H9 (cell line): Measurements from ENCODE around the gene LYPD6. TPM values are rescaled to one million over a fixed set of nuclear protein-coding genes. Genes with fewer than 3 reads are reported as not detected.
A peak's percentile ranks its signal among the peaks of the same experiment; 100 is the strongest.

Experiments
- DNase-seq: peaks from one replicate; pipeline ENCODE4 v3.0.0-alpha.2; 2017
- H2AFZ ChIP-seq: one replicate; pipeline ENCODE4 v1.6.1; 2013; ENCODE audit warnings: mild to moderate bottlenecking, low read length, control low read depth, moderate library complexity
- H2AK5ac ChIP-seq: 2 replicates; pipeline ENCODE4 v1.6.1; 2013; ENCODE audit warnings: low read length, control low read depth, mixed read lengths; ENCODE audit not compliant: insufficient read length
- H2BK120ac ChIP-seq: one replicate; pipeline ENCODE4 v1.6.1; 2013; ENCODE audit warnings: low read depth, mild to moderate bottlenecking, low read length, control low read depth, inconsistent platforms; ENCODE audit not compliant: poor library complexity, severe bottlenecking
- H2BK12ac ChIP-seq: 2 replicates; pipeline ENCODE4 v1.6.1; 2013; ENCODE audit warnings: low read length, control low read depth, mixed read lengths, low read depth; ENCODE audit not compliant: insufficient read length
- H2BK15ac ChIP-seq: 2 replicates; pipeline ENCODE4 v1.6.1; 2013; ENCODE audit warnings: low read depth, low read length, control low read depth
- H2BK20ac ChIP-seq: one replicate; pipeline ENCODE4 v1.6.1; 2013; ENCODE audit warnings: low read depth, mild to moderate bottlenecking, low read length, control low read depth, inconsistent platforms; ENCODE audit not compliant: poor library complexity, severe bottlenecking
- H2BK5ac ChIP-seq: 2 replicates; pipeline ENCODE4 v1.6.1; 2013; ENCODE audit warnings: low read length, control low read depth, mixed read lengths; ENCODE audit not compliant: insufficient read length
- H3K14ac ChIP-seq: 2 replicates; pipeline ENCODE4 v1.6.1; 2013; ENCODE audit warnings: low read length, control low read depth; ENCODE audit not compliant: insufficient read depth
- H3K18ac ChIP-seq: 2 replicates; pipeline ENCODE4 v1.6.1; 2013; ENCODE audit warnings: low read depth, mild to moderate bottlenecking, mixed read lengths, low read length, control low read depth; ENCODE audit not compliant: insufficient read length
- H3K23ac ChIP-seq: 2 replicates; pipeline ENCODE4 v1.6.1; 2013; ENCODE audit warnings: low read length, control low read depth, mixed read lengths, low read depth; ENCODE audit not compliant: insufficient read length
- H3K23me2 ChIP-seq: 2 replicates; pipeline ENCODE4 v1.6.1; 2013; ENCODE audit warnings: low read depth, mild to moderate bottlenecking, mixed read lengths, low read length, control low read depth; ENCODE audit not compliant: insufficient read length, poor library complexity, severe bottlenecking
- H3K27ac ChIP-seq: 2 replicates; pipeline ENCODE4 v1.5.1; 2013; ENCODE audit warnings: low read length, control low read depth, mixed read lengths, low read depth; ENCODE audit not compliant: insufficient read length
- H3K27me3 ChIP-seq: 2 replicates; pipeline ENCODE4 v1.6.1; 2013; ENCODE audit warnings: low read length, control low read depth, inconsistent platforms; ENCODE audit not compliant: insufficient read depth
- H3K4ac ChIP-seq: 2 replicates; pipeline ENCODE4 v1.6.1; 2013; ENCODE audit warnings: low read depth, mild to moderate bottlenecking, control low read depth, inconsistent platforms, low read length, moderate library complexity
- H3K4me1 ChIP-seq: 2 replicates; pipeline ENCODE4 v1.6.1; 2013; ENCODE audit warnings: low read length, control low read depth, inconsistent platforms; ENCODE audit not compliant: insufficient read depth
- H3K4me2 ChIP-seq: 2 replicates; pipeline ENCODE4 v1.6.1; 2013; ENCODE audit warnings: low read length, control low read depth, mixed read lengths; ENCODE audit not compliant: insufficient read length, insufficient read depth
- H3K56ac ChIP-seq: 2 replicates; pipeline ENCODE4 v1.6.1; 2013; ENCODE audit warnings: low read depth, mild to moderate bottlenecking, mixed read lengths, low read length, control low read depth; ENCODE audit not compliant: insufficient read length
- H3K79me1 ChIP-seq: 2 replicates; pipeline ENCODE4 v1.6.1; 2013; ENCODE audit warnings: low read depth, mild to moderate bottlenecking, moderate library complexity, low read length, control low read depth, inconsistent platforms; ENCODE audit not compliant: insufficient read depth, poor library complexity, severe bottlenecking
- H3K79me2 ChIP-seq: 2 replicates; pipeline ENCODE4 v1.6.1; 2013; ENCODE audit warnings: low read length, control low read depth, inconsistent platforms; ENCODE audit not compliant: insufficient read depth
- H3K9ac ChIP-seq: 2 replicates; pipeline ENCODE4 v1.6.1; 2013; ENCODE audit warnings: low read length, control low read depth, mixed read lengths; ENCODE audit not compliant: insufficient read length; ENCODE audit errors: extremely low read depth
- H3K9me3 ChIP-seq: one replicate; pipeline ENCODE4 v1.6.1; 2013; ENCODE audit warnings: low read depth, low read length, inconsistent platforms; ENCODE audit not compliant: control insufficient read depth
- H3T11ph ChIP-seq: one replicate; pipeline ENCODE4 v1.6.1; 2013; ENCODE audit warnings: mild to moderate bottlenecking, low read length, control low read depth, inconsistent platforms
- H4K20me1 ChIP-seq: one replicate; pipeline ENCODE4 v1.6.1; 2013; ENCODE audit not compliant: control insufficient read depth, insufficient read length, insufficient read depth
- H4K5ac ChIP-seq: 2 replicates; pipeline ENCODE4 v1.6.1; 2013; ENCODE audit warnings: low read depth, mild to moderate bottlenecking, mixed read lengths, low read length, control low read depth; ENCODE audit not compliant: insufficient read length
- H4K8ac ChIP-seq: replicated peaks from 2 replicates; pipeline ENCODE4 v1.6.1; 2013; ENCODE audit warnings: low read length, control low read depth, mixed read lengths, low read depth; ENCODE audit not compliant: insufficient read length
- H4K91ac ChIP-seq: 2 replicates; pipeline ENCODE4 v1.6.1; 2013; ENCODE audit warnings: low read depth, mild to moderate bottlenecking, moderate library complexity, mixed read lengths, low read length, control low read depth; ENCODE audit not compliant: insufficient read length
- H3K27ac Mint-ChIP-seq, 3 experiments: 2 replicates in 2 of 3; 3 replicates in 1 of 3; pipeline ENCODE4 v1.8.0; 2020 to 2021; ENCODE audit warnings: mixed read lengths in 3 of 3, mild to moderate bottlenecking in 1 of 3, moderate library complexity in 1 of 3
- H3K27me3 Mint-ChIP-seq: 2 replicates; pipeline ENCODE4 v1.8.0; 2021; ENCODE audit warnings: low read depth, mild to moderate bottlenecking, moderate library complexity, mixed read lengths
- H3K36me3 Mint-ChIP-seq, 3 experiments: 2 replicates in 2 of 3; 3 replicates in 1 of 3; pipeline ENCODE4 v1.8.0; 2020 to 2021; ENCODE audit warnings: low read depth in 3 of 3, mixed read lengths in 3 of 3; ENCODE audit not compliant: insufficient read depth in 1 of 3
- H3K4me1 Mint-ChIP-seq, 2 experiments: 2 replicates each; pipeline ENCODE4 v1.8.0; 2020; ENCODE audit warnings: mixed read lengths in 2 of 2
- H3K4me3 Mint-ChIP-seq, 2 experiments: 2 replicates in 1 of 2; 3 replicates in 1 of 2; pipeline ENCODE4 v1.8.0; 2020 to 2021; ENCODE audit warnings: mild to moderate bottlenecking in 2 of 2, mixed read lengths in 2 of 2, moderate library complexity in 1 of 2
- H3K9me3 Mint-ChIP-seq, 2 experiments: 2 replicates in 1 of 2; 3 replicates in 1 of 2; pipeline ENCODE4 v1.8.0; 2020; ENCODE audit warnings: mild to moderate bottlenecking in 2 of 2, mixed read lengths in 2 of 2, moderate library complexity in 1 of 2
- CTCF ChIP-seq: fragments of 200-600 bp; sonication (generic); conservative IDR thresholded peaks from 3 replicates; pipeline ENCODE4 v1.8.0; 2021; ENCODE audit warnings: antibody characterized with exemption, mild to moderate bottlenecking
- WGBS: extraction: QIAGEN DNeasy Blood & Tissue Kit; methylation state at CpG from one replicate; pipeline ENCODE4 v1.1.7; 2013; ENCODE audit warnings: missing lambda C conversion rate, low lambda C conversion rate, mixed read lengths; ENCODE audit not compliant: insufficient read length; ENCODE audit errors: extremely low coverage; 5-methylcytosine and 5-hydroxymethylcytosine counted together
- total RNA-seq: library from RNA; stranded (reverse); gene quantifications from 2 replicates; pipeline ENCODE4 v1.2.1, GENCODE V29; 2021

The LYPD6 gene
- total RNA-seq, 1 experiment from 2014 or later: 3.0 TPM

GRCh38 chr2:149385350-149385749 is 55.0 kb downstream of the LYPD6 start:
- Histone ChIP-seq H2AK5ac (no peak overlapping the region), H4K20me1 (no peaks in the 10 kb centered on the region), H3K14ac (no peak overlapping the region), H3K23ac (no peak overlapping the region), H3T11ph (no peak overlapping the region), H3K27me3 (no peaks in the 10 kb centered on the region), H4K8ac (no peak overlapping the region), H3K79me2 (no peaks in the 10 kb centered on the region), H3K79me1 (no peaks in the 10 kb centered on the region), H2BK5ac (no peak overlapping the region), H3K18ac (no peak overlapping the region), H3K4ac (no peak overlapping the region), H3K4me1 (peaks cover 3% of the 10 kb centered on the region; the same call in 1 of the 2 replicates), H2BK15ac (no peak overlapping the region), H2BK12ac (no peak overlapping the region), H3K4me2 (no peak overlapping the region), H2AFZ (no peak overlapping the region), H2BK20ac (no peak overlapping the region), H3K9ac (no peak overlapping the region), H3K9me3 (no peaks in the 10 kb centered on the region), H4K5ac (no peak overlapping the region), H2BK120ac (no peak overlapping the region), H3K23me2 (no peaks in the 10 kb centered on the region), H3K27ac (no peak overlapping the region), H4K91ac (no peak overlapping the region), H3K56ac (no peak overlapping the region)
- no peak for TF ChIP-seq CTCF
- DNase-seq: no peak
- WGBS: no CpG with 5 or more reads among the region's 1 CpG
- Mint-ChIP-seq H3K27ac (peak overlapping the region in 1 of 3 experiments; percentile 24; a peak in 1 of 7 replicates), H3K4me3 (no peak overlapping the region), H3K9me3 (no peaks in the 10 kb centered on the region), H3K4me1 (peaks cover 33 to 37% of the 10 kb centered on the region in 2 experiments), H3K27me3 (no peaks in the 10 kb centered on the region), H3K36me3 (no peaks in the 10 kb centered on the region; a peak in 1 of 7 replicates)
